ENCODE data around the gene VAC14.
"Not testable (repeated sequence)": the region's sequence is repeated elsewhere in the genome, so short reads cannot be mapped to it uniquely, and the experiment has no call there.

The VAC14 gene

DNA sequence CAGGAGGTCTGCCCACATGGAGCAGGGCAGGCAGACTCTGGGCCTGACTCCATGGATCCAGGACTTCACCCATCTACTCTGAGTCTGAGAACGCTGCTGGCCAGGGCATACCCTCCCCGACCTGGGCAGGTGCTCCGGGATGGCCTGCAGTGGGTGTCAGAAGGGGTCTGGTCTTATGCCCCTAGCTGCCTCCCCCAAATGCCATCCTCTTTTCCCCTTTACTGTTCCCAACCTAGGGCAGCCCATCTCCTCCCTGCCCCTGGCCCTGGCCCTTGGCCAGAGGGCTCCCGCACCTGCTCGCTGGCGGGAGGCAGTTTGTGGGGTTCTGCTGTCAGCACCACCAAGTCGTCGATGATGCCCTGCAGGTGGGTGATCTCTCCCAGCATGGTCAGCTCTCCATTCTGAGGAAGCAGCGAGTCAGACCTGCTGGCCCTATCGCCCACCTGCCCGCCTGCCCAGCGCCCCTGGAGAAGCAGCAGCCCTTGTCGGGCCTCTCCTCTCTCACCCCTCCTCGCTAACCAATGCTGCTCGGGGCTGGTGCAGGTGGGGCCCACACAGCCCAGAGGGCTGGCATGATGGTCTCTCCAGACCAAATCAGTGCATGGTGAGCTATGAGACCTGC lies 123.3 kb downstream of the VAC14 start:
- no peak for DNase-seq

DNA sequence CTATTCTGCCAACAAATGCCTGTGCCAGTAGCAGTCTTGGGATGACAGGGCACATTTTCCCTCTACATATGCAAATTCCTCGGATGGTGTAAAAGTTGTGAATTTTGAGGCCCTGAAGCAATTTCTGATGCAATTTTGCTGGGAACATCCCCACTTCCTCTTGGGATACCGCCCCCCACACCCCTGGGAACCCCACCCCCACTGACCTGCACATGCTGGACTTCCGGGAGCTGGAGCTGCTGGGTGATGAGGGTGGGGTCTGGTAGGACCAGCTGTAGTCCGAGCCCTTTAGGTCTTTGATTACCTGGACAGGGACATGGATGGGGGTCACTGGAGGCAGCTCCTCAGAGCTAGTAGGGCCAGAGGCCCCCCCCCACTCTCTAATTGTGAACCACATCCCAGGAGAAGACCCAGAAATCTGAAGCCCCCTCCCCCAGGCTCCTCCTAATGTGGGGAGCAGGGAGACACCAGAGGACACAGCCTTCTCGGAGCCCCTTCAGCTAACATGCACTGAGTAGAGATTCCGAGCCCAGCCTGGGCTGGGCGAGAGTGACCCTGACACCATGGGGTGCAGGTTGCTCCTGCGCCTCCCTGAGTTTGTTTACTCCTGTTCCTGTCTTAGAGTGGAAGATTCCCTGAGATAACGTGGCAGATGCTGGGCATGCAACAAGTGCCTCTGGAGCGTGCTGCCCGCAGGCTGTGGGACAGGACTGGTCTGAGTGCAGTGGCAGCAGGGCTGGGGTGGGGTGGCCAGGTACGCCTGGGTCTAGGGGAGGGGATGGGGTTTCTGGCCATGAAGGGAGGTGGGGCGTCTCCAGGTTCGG lies 124.1 kb downstream of the VAC14 start:
- no peak for DNase-seq

DNA sequence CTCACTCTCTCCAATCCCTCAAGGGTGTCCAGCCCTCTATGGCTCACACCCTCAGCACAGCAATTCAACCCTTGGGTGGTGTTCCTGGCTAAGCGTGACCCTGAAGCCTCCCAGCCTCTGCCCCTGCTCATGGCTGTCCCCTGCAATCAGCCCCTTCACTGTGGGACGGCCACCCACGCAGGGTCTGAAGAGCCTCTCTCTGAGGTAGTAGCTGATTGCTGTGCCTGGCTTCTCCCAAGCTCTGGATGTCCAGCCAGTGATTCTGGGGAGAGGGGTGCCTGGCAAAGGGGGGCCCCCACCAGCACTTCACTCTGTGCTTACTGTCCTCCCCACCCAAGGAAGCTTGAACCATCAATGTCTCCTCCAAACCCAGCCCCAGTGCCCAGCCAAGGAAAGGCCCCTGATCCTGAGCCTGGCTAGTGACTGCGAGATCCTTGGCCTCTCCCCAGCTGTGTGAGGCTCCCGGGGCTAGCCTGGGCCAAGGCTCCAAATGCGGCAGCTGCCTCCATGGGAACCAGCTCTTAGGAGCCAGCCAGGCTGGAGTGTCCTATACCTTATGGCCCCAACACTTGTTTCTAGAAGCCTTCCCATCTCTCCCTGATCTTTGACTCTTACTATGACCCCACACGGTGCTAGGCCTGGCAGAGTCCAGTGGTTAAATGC lies 125.0 kb downstream of the VAC14 start:
- no peak for DNase-seq

- no peak for DNase-seq
Observed at GRCh38 chr16:70674221-70675014, 126.5 kb downstream of the VAC14 start.

GRCh38 chr16:70670938-70671337 lies 130.0 kb downstream of the VAC14 start:
- not testable (repeated sequence) for DNase-seq

DNA sequence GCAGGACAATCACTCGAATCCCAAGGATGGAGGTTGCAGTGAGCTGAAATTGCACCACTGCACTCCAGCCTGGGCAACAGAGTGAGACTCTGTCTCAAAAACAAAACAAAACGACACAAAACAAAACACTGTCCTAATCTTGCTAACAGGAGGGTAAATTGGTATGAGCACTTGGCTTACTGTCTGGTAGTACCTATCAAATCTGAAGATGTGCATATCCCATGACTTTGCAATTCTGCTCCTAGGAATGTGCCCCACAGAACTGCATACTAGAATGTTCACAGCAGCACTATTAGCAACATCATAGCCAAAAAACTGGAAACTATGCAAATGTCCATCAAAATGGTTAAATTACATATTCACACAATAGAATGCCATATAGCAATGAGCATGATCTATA lies 130.8 kb downstream of the VAC14 start:
- DNase-seq, result no peak

GRCh38 chr16:70665806-70666735 lies 134.9 kb downstream of the VAC14 start:
- DNase-seq, result no peak

GRCh38 chr16:70665113-70665694 lies 135.8 kb downstream of the VAC14 start:
- DNase-seq, result no peak

- DNase-seq, result no peak
Observed at GRCh38 chr16:70664325-70665112, 136.4 kb downstream of the VAC14 start.

DNA sequence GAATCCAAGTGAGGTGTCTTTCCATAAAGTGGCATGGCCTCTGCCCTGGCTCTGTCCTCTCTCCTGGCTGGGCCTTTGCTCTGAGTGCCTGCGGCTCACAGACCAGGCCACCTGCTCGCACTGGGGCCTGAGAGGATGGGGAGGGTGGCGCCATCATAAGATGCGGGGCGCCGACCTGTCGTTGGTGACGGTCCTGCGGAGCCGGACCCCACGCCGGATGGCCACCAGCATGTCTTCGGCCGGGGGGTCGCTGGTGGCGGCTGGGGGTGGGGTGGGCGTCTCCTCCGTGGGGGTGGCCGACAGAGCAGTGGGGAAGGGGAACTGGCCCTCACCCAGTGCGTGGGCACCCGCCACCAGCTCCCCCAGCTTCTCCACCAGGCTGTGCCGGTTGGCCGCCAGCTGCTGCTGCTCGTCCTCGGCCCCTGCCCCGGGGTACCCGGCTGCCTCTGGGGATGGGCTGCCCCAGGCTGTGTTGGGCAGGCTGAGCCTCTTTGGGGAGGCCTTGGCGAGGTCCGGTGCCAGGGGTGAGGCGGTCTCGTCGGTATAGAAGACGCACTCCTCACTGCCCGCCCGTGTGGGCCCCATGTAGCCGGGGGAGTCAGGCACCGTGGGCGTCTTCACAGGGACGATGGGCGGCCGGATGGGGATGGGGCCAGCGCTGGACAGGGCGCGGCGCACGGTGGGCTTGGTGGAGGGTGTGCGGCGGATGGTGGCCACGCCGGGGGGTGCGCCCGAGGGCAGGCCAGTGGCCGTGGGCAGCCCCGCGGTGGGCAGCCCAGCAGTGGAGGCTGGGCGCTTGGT lies 137.2 kb downstream of the VAC14 start:
- no peak for DNase-seq

DNA sequence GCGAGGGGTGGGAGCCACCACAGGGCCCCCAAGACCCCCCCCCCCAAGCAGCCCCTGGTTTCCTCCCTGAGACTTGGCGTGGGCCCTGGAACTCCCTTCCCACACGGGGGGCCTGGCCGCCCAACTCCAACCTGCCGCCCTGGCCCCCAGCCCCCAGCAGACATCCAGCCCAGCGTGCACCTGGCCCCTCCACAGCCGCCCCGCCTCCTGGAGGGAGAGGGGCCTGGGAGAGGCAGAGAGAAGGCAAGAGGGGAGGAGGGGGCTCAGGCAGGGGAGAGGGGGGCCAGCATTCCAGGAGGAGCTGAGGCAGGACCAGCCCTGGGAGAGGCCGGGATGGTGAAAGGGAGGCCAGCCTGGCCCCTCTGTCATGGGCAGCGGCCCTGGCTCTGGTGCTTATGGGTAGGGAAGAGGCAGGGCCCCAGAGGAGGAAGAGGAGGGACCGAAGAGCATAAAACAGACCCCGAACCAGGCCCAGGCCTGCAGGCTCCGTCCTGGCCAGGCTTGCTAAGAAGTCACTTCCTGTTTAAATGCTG lies 137.9 kb downstream of the VAC14 start:
- no peak for DNase-seq

- no peak for DNase-seq
Observed at GRCh38 chr16:70661918-70662641, 138.9 kb downstream of the VAC14 start.

GRCh38 chr16:70661534-70661917 lies 139.4 kb downstream of the VAC14 start:
- no peak for DNase-seq

DNA sequence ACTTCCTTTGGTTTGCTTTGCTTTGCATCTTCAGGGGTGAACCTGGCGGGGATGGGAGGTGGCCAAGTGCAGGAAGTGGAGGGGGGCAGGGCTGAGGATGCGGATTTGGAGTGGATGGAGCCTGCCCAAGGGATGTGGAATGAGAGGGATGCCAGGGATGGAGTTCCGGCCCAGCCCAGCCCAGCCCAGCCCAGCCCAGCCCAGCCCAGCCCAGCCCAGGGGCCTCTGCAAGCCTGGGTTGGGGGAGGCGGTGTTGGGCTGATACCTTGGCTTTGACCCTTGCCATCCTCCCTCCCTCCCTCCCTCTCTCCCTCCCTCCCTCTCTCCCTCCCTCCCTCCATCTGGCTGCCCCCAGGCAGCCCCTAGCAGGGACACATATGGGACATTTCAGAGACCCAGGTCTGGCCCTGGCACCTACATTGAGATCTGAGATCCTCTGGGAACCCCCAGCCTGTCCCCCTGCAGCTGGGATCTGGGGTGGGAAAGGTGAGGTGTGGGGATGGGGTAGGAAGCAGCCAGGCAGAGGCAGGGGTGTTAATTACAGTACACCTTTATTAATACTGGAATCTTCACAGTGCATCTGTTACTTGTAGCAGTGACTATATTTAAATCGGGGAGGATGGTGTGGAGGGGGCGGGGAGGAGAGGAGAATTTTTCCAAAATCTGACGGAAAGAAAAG lies 140.1 kb downstream of the VAC14 start:
- no peak for DNase-seq

DNA sequence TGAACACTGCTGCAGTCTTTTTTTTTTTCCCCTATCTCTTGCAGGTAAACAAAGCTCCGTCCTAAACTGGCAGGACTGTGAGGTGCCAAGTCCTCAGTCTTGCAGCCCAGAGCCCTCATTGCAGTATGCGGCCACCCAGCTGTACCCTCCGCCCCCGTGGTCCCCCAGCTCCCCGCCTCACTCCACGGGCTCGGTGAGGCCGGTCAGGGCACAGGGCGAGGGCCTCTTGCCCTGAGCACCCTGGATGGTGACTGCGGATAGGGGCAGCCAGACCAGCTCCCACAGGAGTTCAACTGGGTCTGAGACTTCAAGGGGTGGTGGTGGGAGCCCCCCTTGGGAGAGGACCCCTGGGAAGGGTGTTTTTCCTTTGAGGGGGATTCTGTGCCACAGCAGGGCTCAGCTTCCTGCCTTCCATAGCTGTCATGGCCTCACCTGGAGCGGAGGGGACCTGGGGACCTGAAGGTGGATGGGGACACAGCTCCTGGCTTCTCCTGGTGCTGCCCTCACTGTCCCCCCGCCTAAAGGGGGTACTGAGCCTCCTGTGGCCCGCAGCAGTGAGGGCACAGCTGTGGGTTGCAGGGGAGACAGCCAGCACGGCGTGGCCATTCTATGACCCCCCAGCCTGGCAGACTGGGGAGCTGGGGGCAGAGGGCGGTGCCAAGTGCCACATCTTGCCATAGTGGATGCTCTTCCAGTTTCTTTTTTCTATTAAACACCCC lies 140.8 kb downstream of the VAC14 start:
- DNase-seq, result no peak

GRCh38 chr16:70659546-70659945 lies 141.4 kb downstream of the VAC14 start:
- DNase-seq, result no peak

GRCh38 chr16:70658921-70659320 lies 142.0 kb downstream of the VAC14 start:
- no peak for DNase-seq

DNA sequence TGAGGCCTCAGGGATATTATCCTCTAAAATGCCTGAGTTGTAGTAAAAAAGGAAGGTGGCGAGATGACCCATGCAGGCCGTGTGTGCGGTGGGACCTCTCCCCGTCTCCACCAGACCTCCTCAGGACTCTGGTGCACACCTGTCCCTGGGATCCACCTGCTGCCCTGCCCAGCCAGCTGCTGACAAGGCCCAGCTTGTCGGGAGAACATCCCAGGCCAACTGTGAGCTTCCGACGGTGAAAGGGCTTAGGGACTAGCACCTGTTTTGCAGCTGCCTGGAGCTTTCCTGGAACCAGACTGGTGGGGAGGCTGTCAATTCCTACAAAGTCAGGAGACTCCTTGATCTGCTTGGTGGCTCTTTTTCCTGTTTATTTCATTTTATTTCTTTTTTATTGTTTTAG lies 143.0 kb downstream of the VAC14 start:
- no peak for DNase-seq
